Measurements from ENCODE around the gene UBALD2. TPM values are rescaled to one million over a fixed set of nuclear protein-coding genes. Genes with fewer than 3 reads are reported as not detected.

UBALD2 gene
- total and polyA plus RNA-seq, 2 of the 13 experiments (the other 11 are each of a cell fraction or from before 2014, with no cell fraction given) = 3.3 to 89.7 TPM

DNA sequence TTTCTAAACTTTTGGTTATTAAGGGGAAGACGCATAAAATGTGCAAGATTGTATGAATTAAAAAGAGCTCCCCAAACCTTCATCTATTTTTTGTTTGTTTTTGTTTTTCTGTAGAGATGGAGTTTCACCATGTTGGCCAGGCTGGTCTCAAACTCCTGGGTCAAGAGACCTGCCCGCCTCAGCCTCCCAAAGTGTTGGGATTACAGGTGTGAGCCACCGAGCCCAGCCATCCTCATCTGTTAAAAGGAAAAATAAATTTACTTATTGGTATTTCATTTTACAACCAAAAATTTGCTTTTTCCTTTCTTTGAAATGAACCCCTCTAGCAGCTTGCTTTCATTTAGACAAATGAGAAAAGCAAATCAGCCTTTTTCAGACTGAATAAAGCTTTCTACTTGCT lies 48.1 kb upstream of the UBALD2 start (continued):
- TF ChIP-seq MED13 (CRISPR knock-in tag; IDR thresholded peaks at IDR 0.05) = no peak
- TF ChIP-seq, protein P1, sequence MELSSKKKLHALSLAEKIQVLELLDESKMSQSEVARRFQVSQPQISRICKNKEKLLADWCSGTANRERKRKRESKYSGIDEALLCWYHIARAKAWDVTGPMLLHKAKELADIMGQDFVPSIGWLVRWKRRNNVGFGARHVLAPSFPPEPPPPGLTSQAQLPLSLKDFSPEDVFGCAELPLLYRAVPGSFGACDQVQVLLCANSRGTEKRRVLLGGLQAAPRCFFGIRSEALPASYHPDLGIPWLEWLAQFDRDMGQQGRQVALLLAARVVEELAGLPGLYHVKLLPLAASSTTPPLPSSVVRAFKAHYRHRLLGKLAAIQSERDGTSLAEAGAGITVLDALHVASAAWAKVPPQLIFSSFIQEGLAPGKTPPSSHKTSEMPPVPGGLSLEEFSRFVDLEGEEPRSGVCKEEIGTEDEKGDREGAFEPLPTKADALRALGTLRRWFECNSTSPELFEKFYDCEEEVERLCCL (CRISPR knock-in tag; IDR thresholded peaks at IDR 0.05; ENCODE audit: borderline replicate concordance) = no peak
- no peak for TF ChIP-seq REL (CRISPR knock-in tag; conservative IDR thresholded peaks at IDR 0.05)
- TF ChIP-seq SP5 (CRISPR knock-in tag; IDR thresholded peaks at IDR 0.05; ENCODE audit: borderline replicate concordance, low read depth) = no peak
- no peak for TF ChIP-seq ZNF441 (CRISPR knock-in tag; IDR thresholded peaks at IDR 0.05; ENCODE audit: borderline replicate concordance)
- TF ChIP-seq ZNF326 (CRISPR knock-in tag; IDR thresholded peaks at IDR 0.05; ENCODE audit: borderline replicate concordance) = no peak
- TF ChIP-seq ZBED4 (CRISPR knock-in tag; IDR thresholded peaks at IDR 0.05; ENCODE audit: borderline replicate concordance) = no peak

All from HepG2 (cell line).